ENCODE results near the gene DIP2C.

- TF ChIP-seq CTCF (IDR thresholded peaks at IDR 0.05) (no peak), POLR2A (IDR thresholded peaks at IDR 0.05) (no peak)
Observed at GRCh38 chr10:569961-570627, 119.4 kb downstream of the DIP2C start.
